Suppressor macrophage treated with lipopolysaccharide for 4 hours (primary cell): ENCODE results near the gene CEP89.
"Not testable (repeated sequence)": the region's sequence is repeated elsewhere in the genome, so short reads cannot be mapped to it uniquely, and the experiment has no call there.

Source experiments
- DNase-seq: peaks from one replicate; pipeline ENCODE4 v3.0.0-alpha.2; 2020

CEP89 gene

DNA sequence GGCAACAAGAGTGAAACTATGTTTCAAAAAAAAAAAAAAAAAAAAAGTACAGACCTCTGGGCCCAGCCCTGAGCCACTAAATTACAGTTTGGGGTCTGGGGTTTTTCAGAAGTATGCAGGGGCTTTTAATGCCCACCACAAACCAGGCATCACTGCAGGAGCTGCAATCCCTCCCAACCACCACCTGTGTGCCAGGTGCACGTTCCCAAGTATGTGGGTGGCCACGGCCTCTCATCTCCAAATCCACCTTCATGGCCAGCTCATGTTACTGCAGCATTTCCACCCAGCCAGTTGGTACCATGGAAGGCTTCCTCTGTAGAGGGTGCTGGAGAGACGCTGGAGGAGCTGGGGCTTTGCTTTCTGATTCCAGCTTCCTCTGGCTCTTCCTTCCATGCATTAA is 26.5 kb downstream of the CEP89 start:
- no peak for DNase-seq

DNA sequence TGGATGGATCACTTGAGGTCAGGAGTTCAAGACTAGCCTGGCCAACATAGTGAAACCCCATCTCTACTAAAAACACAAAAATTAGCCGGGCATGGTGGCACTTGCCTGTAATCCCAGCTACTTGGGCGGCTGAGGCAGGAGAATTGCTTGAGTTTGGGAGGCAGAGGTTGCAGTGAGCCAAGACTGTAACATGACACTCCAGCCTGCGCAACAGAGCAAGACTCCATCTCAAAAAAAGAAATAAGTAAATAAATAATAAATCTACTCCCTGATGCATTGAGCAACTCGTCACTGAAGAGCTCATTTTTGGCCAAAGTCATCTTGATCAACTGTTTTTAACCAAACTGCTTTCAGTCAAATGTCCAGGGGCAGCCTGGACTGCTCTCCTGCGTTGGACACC is 30.5 kb downstream of the CEP89 start:
- not testable (repeated sequence) for DNase-seq

DNA sequence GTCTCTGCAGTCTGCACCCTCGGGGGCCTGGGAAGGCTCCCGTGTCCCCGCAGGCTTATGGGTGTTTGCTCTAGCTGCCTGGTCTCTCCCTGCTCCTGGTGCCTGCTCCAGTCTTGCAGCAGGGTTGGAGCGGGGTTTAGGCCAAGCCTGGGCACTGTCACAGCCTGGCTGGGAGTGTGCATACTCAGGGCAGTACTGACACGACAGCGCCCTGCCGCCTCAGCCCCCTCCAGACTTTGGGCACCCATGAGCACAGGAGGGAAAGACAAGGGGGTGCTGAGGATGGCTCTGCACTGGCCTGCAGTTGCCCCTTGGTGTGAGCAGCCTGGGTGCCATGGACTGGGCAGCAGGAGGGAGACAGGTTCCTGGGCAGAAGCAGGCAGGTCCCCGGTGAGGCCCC is 35.7 kb downstream of the CEP89 start:
- DNase-seq: no peak

DNA sequence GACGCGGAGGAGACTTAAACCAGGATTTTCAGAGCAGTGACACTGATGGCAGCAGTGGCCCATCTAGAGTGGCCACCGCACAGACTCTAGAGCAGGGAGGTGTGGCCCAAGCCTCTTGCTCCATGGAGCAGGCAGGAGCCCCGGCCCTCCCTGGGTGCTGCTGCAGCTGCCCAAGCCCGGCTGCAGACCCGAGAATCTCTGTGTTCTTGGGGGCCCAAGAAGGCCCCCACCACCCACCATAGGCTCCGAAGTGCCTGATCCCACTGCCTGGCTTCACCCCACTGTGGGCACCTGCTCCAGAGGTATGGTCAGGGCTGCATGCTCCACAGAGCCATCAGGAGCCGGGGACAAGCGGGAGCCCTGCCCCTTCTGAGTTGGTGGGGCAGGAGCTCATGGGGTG is 36.1 kb downstream of the CEP89 start:
- no peak for DNase-seq

DNA sequence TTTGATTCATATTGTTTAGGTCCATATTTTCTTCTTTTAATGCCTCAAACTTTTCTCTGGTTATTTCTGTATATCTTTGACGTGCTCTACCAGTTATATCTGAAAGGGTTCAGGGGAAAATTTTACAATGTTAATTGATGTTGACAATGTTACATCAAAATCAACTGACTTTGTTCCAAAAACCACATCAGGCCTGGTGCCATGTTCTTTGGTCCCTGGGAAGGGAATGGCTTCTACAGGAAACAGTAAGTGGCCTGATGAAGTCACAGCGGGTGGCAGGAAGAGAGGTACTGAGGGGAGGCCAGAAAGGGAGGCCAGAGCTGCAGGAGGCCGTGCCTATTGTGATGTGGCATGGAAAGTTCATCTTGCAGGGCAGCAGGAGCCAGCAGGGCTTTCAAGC is 38.2 kb downstream of the CEP89 start:
- DNase-seq: no peak

DNA sequence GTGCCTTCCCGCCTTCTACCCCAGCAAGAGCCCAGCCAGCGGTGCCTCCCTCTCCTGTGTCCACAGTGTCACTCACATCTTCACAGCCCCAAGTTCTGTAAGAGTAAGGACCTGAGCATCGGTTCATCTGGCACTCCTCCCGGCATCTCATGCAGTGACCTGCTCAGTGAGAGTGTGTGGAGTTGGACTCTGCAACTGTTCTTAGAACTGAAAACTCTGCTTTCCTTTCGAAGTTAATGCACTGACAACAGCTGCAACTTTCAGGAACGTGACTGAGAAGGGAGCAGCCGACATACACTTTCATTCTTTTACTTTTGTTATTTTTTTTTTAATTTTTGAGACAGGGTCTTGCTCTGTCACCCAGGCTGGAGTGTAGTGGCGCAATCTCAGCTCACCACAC is 41.2 kb downstream of the CEP89 start:
- DNase-seq: no peak

DNA sequence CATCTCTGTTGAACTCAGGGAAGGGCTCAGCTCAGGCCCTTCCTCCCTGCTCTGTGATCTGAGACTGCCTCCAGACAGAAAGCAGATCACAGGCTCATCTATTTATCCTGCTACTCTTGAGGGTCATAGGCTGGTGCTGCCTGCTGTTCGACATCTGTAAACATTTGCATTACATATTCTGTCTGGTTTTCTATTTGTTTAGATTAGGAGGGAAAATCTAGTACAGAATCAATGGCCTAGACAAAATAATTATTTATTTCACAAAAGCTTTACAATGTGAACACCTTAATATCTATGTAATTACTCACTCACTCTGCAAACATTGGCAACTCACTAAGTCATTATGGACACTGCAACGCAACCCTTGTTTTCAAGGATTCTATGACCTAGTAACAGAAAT is 43.0 kb downstream of the CEP89 start:
- no peak for DNase-seq

DNA sequence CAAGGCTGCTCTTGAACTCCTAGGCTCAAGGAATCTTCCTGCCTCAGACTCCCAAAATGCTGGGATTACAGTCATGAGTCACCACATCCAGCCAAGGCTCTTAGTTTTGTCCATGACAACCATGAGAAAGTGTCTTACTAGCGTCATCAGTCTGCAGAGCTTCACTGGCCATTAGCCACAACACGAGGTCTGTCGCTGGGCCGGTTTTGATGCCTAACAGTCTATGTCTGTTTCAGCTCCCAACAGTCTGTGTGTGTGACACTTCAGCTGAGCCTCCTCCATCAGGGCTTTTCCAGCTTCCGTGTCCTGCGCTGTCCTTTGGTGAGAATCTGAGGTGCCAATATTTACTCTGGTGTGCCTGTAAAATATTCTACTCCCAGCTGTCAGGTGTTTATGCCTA is 47.6 kb downstream of the CEP89 start:
- no peak for DNase-seq

DNA sequence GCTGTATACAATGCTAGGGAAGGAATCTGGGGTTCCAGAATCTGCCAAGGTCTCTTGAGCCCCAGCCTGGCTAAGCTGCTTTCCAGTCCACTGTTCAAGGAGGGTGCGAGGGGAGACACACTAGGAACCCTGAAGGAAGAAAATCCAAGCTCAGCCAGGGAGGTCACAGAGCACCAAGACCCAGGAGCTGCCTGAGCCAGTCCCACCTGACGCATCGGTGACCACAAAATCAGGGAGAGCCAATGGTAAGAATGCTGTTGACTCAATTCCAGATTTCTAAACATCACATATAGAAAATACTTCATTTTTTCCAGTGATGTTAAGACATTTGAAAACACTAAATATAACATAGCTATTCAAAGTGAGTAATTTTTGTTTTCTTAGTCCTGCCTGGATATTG is 50.1 kb downstream of the CEP89 start:
- no peak for DNase-seq

DNA sequence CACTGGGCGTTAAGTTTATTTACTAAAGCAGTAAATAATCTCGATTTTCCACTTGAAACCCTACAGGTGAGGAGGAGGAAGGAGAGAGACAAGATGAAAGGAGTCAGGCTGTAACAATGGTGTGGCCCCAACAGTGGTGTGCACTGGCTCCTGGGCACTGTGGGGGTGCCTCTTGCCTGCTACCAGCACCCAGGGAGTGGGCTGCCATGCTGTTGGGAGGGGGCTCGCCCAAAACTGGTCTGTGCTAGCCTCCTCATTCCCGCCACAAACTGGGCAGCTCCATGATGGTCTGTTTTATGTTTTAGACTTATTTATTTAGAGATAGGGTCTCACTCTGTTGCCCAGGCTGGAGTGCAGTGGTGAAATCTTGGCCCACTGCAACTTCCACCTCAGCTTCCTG is 52.4 kb downstream of the CEP89 start:
- DNase-seq: no peak

DNA sequence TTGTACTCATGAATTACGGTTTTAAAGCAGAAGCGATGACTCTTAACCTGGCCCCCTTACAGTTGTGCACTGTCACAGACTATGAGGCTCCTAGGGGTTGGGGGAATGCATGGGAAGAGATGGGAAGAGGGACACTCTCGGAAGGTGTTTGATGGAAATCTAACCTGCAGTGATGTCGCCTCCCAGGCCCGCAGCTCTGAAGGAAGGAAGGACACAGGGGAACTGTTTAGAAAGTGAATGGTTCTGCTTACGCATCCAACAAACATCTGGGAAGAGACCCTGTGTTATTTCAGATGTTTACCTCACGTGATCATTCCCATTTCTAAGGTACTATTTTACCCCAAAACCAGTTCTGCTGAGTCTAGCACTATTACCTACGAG is 54.2 kb downstream of the CEP89 start:
- no peak for DNase-seq

DNA sequence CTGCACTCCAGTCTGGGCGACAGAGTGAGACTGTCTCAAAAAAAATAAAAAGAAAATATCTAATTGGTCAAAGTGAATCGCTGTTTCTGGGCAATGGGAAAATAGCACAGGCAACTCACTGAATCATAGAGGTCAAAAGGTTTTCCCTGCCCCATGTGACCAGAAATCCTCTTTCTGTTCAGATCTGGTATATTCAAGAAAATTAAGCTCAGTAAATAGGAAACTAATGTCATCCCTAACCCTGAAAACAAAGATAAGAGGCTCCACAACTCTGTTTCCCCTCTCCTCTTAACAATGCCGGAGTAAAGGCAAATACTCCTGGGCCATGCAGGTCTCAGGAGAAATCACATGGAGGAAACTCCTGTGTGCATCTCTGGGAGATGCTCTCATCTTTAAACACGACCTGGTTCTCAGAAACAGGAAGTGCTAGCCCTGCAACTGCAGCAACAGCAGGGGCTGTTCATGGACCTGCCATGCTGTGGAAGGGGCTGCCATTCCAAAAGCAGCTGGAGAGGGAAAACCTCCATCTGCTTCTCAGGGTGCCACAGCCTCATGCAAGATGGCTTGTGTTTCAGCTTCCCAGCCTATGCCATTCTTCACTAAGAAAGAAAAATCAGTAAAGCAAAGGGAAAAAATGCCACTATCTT is 54.7 kb downstream of the CEP89 start:
- no peak for DNase-seq

DNA sequence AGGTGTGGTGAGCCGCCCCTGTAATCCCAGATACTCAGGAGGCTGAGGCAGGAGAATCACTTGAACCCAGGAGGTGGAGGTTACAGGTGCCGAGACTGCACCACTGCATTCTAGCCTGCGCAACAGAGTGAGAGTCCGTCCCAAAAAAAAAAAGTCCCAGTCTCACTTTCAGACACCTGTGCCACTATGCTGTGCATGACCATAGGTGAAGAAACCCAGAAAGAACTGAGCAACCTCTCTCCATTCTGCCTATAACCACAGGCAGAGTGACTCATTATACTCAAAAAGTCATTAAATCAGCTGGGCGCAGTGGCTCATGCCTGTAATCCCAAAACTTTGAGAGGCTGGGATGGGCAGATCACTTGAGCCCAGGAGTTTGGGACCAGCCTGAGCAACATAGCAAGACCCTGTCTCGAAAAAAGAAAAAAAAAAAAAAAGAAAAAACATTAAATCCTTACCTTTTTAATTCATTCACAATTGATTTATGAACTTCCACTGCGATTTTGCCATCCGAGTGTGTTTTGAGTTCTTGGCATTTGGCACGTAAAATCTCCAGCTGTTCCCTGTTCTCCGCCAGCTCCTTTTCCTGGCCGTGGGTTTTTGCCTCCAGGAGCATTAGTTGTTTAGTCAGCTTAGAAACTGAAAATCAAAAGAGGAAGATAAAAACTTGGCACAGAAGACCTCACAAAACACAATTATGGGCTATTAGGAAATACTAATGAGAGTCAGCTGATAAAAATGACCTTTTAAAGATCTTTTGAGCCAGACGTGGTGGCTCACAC is 56.7 kb downstream of the CEP89 start:
- DNase-seq: no peak

DNA sequence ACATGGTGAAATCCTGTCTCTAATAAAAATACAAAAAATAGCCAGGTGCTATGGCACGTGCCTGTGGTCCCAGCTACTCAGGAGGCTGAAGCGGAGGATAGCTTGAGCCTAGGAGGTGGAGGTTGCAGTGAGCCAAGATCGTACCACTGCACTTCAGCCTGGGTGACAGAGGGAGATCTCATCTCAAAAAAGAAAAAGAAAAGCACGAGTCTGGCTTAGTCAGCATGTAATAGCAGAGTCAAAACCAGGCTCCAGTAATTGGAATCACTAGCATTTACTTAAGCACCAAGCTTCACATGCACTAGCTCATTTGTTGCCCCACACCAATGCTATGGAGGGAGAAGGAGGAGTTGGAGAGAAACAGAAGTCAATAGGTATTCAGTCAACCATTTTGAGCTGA is 60.3 kb downstream of the CEP89 start:
- DNase-seq: no peak

DNA sequence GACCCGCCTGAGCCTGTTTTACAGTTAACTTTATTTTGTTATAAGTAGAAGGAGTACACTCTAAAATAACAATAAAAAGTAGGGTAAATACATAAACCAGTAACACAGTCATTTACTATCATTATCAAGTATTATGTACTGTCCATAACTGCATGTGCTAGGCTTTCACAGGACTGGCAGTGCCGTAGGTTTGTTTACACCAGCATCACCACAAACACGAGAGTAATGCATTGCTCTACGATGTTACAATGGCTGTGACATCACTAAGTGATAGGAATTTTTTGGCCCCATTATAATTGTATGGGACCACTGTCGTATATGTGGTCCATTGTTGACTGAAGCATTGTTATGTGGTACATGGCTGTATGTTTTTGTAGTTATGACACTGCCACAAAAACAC is 60.9 kb downstream of the CEP89 start:
- no peak for DNase-seq

DNA sequence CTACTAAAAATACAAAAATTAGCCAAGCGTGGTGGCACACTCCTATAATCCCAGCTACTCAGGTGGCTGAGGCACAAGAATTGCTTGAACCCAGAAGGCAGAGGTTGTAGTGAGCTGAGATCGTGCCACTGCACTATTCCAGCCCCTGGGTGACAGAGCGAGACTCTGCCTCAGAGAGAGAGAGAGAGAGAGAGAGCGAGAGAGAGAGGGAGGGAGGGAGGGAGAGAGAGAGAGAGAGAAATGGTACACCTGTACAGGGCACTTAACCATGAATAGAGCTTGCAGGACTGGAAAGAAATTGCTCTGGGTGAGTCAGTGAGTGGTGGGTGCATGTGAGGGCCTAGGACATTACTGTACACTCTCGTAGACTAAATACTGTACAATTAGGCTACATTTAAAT is 61.7 kb downstream of the CEP89 start:
- no peak for DNase-seq

DNA sequence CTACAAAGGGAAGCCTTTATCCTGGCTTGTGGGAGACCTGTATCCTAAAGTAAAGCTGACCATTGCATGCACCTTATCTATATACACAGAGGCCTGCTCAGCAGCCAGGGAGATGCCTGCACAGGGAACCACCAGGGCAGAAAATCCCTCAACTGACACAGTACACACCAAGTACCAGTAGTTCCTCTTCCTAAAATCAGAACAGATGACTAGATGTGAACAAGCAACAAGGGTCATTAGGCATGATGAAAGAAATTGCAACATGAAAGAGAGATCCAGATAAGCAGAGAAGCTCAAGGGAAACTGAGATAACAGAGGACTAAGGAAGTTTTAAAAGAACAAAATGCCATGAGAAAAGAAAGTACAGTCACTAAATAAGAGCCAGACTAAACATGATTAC is 62.5 kb downstream of the CEP89 start:
- peak; percentile 16 for DNase-seq

DNA sequence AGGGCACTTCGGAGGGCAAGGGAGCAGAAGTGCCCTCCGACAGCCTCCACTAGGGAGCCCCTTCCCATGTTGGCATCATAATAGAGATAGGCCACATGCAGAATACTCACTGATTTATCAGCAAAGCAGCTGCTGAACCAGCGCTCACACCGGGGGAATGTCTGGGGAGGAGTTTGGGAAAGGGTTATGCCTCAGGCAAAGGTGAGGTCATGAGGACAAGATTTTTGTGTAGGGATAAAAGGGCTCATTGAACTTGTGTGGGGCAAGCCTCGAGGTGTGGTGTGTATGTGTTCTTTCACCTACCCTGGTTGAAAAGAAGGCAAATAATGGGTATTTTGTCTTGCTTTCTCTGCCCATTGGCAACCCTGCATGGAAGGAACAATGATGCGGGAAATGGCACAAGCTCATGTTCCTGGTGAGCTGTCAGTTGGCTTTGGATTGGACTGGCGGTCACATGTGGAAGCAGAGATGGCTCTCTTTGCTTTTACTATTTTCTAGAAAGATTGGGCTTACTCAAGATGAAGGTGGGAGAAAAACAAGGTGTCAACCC is 63.0 kb downstream of the CEP89 start:
- no peak for DNase-seq

DNA sequence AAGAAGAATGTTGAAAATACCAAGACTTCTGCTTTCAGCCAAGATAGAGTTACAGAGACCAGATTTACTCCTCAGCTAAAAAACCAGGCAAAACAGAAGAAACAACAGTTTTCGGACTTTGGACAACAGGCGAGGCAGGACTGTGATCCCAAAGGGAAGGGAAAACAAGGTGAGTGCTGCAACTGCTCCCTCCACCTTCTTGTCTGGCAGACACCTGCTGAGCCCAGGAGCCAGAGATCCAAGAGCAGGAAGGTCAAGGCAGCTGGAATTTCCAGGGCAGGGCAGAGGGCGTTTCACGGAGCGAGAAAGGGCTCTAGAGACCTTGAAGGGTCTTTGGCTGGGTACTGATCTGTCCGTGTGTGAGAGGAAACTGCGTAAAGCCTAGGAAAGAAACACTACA is 69.3 kb downstream of the CEP89 start:
- no peak for DNase-seq

DNA sequence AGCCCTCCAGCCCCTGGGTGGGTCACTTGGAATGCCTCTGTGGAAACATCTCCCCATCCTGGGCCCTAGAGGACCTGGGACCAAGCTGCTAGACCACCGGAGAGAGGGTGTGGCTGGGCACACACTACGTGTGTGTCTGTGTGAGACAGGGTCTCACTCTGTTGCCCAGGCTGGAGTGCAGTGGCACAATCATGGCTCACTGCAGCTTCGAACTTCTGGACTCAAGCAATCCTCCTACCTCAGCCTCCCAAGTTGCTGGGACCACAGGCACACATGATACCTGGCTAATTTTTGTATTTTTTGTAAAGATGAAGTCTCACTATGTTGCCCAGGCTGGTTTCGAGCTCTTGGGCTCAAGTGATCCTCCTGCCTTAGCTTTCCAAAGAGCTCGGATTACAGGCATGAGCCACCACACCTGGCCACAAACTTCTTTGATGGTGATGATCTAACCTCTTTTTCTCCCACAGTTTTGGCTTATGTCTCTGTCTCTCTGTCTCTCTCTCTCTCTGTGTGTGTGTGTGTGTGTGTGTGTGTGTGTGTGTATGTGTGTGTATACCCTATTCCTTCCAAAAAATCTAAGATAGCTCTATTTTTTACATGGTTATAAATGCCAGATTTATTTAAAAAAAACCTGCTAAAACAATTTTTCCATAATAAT is 70.1 kb downstream of the CEP89 start:
- DNase-seq: no peak

DNA sequence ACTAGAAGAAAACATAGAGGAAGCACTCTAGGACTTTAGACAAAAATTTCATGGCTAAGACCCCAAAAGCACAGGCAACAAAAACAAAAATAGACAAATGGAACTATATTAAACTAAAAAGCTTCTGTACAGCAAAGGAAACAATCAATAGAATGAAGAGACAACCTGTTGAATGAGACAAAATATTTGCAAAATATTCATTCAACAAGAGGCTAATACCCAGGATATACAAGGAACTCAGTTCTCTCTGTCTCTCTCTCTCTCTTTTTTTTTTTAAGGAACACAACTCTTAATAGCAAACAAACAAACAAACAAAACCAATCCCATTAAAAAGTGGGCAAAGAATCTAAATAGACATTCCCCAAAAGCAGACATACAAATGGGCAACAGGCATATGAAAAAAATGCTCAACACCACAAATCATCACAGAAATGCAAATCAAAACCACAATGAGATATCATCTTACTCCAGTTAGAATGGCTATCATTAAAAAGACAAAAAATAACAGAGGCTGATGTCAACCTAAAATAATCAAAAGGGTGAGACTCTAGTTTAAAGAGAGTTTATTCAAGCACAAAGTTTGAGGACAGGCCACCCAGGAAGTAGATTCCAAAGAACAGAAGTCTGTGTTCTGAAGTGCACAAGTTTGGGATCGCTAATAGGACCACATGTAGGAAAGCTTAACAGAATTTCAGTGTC is 75.1 kb downstream of the CEP89 start:
- no peak for DNase-seq

DNA sequence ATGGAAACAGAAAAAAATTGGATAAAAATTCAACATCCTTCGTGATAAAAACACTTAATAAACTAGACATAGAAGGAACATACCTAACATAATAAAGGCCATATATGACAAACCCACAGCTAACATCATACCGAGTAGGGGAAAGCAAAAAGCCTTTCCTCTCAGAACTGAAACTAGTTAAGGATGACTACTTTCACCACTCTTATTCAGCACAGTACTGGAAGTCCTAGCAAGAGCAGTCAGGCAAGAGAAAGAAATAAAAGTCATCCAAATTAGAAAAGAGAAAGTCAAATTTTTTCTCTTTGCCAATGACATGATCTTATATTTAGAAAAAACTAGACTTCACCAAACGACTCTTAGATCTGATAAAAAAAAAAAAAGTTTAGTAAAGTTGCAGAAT is 76.4 kb downstream of the CEP89 start:
- DNase-seq: no peak

DNA sequence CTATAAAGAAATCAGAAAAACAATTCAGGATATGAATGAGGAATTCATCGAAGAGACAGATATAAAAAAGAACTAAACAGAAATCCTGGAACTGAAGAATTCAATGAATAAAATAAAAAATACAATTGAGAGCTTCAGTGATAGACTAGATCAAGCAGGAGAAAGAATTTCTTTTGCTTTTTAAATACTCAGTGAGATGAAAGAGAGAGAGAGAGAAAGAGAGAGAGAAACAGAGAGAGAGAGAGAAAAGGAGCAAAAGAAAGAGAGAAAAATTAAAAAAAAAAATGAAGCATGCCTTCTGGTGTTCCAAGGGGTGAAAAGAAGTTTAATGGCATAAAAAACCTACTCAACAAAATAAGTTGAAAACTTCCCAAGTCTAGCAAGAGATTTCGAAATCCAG is 80.1 kb downstream of the CEP89 start:
- no peak for DNase-seq

DNA sequence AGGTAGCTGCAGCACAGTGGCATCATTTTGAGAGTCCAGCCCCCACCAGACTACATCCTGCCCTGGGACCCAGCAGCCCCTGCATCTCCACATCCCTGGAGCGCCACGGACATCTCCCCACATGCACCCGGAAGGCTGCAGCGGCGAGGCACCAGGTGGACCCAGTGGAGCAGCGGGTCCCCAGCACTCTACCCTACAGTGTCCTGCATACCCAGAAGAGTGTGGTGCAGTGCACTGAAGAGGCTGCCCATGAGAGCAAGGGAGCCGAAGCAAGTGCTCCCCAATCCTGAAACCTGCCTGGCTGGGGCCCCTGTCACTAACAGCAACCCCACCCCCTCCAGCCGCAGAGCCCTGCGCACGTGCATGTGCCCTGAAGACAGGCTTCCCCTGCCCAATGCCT is 80.9 kb downstream of the CEP89 start:
- DNase-seq: no peak
